Activated CD4-positive, alpha-beta T cell treated with anti-CD3 and anti-CD28 coated beads, Interleukin-2, amount 50 U/mL, for 1 hour (primary cell): Measurements from ENCODE around the gene RFTN2.

Source experiments
- DNase-seq: peaks from one replicate; pipeline ENCODE4 v3.0.0-alpha.2; 2020

The RFTN2 gene

GRCh38 chr2:197543206-197543605 is 132.2 kb downstream of the RFTN2 start:
- no peak for DNase-seq

- no peak for DNase-seq
Observed at GRCh38 chr2:197539734-197540133, 135.7 kb downstream of the RFTN2 start.

- DNase-seq: no peak
Observed at GRCh38 chr2:197538412-197538811, 137.0 kb downstream of the RFTN2 start.
